Trophoblast cell (in vitro differentiated cells and primary cell): ENCODE measurements around the gene AGPS.

Source experiments
- DNase-seq, 2 donors: peaks; one replicate each; pipeline ENCODE4 v3.0.0-alpha.2; 2016
- H2AFZ ChIP-seq: 2 replicates; pipeline ENCODE4 v1.6.1; 2013; ENCODE audit warnings: low read length, moderate library complexity, mild to moderate bottlenecking; ENCODE audit not compliant: insufficient read depth, poor library complexity
- H2AK5ac ChIP-seq: 2 replicates; pipeline ENCODE4 v1.6.1; 2013; ENCODE audit warnings: mild to moderate bottlenecking, low read length
- H2BK120ac ChIP-seq: 2 replicates; pipeline ENCODE4 v1.6.1; 2013; ENCODE audit warnings: low read length, mild to moderate bottlenecking, moderate library complexity; ENCODE audit not compliant: insufficient read depth, poor library complexity
- H2BK12ac ChIP-seq: 2 replicates; pipeline ENCODE4 v1.6.1; 2013; ENCODE audit warnings: mild to moderate bottlenecking, low read length, moderate library complexity
- H2BK5ac ChIP-seq: 2 replicates; pipeline ENCODE4 v1.6.1; 2013; ENCODE audit warnings: low read length, low read depth, moderate library complexity, mild to moderate bottlenecking; ENCODE audit not compliant: poor library complexity
- H3K14ac ChIP-seq: 2 replicates; pipeline ENCODE4 v1.6.1; 2013; ENCODE audit warnings: mild to moderate bottlenecking, low read length
- H3K18ac ChIP-seq: 2 replicates; pipeline ENCODE4 v1.6.1; 2013; ENCODE audit warnings: mild to moderate bottlenecking, low read length
- H3K23ac ChIP-seq: 2 replicates; pipeline ENCODE4 v1.6.1; 2013; ENCODE audit warnings: low read length
- H3K27ac ChIP-seq: 2 replicates; pipeline ENCODE4 v1.5.1; 2013; ENCODE audit warnings: low read depth, mild to moderate bottlenecking, inconsistent platforms, low read length, moderate library complexity
- H3K27me3 ChIP-seq: 2 replicates; pipeline ENCODE4 v1.6.1; 2013; ENCODE audit warnings: inconsistent platforms, mild to moderate bottlenecking, low read length, moderate library complexity; ENCODE audit not compliant: insufficient read depth
- H3K36me3 ChIP-seq, 2 experiments: 1 replicate in 1 of 2; 2 replicates in 1 of 2; pipeline ENCODE4 v1.6.1; 2013; ENCODE audit warnings: low read length in 2 of 2, mild to moderate bottlenecking in 2 of 2, moderate library complexity in 1 of 2; ENCODE audit not compliant: insufficient read depth in 2 of 2, control insufficient read depth in 1 of 2
- H3K4ac ChIP-seq: 2 replicates; pipeline ENCODE4 v1.6.1; 2013; ENCODE audit warnings: low read depth, mild to moderate bottlenecking, low read length, moderate library complexity
- H3K4me1 ChIP-seq, 2 experiments: 1 replicate in 1 of 2; 2 replicates in 1 of 2; pipeline ENCODE4 v1.6.1; 2013; ENCODE audit warnings: low read length in 2 of 2, mild to moderate bottlenecking in 2 of 2, moderate library complexity in 1 of 2; ENCODE audit not compliant: insufficient read depth in 2 of 2, control insufficient read depth in 1 of 2
- H3K4me2 ChIP-seq: 2 replicates; pipeline ENCODE4 v1.6.1; 2013; ENCODE audit warnings: inconsistent platforms, mild to moderate bottlenecking, low read length, moderate library complexity
- H3K4me3 ChIP-seq: 2 replicates; pipeline ENCODE4 v1.5.1; 2013; ENCODE audit warnings: mild to moderate bottlenecking, low read depth, low read length, inconsistent platforms
- H3K79me1 ChIP-seq: one replicate; pipeline ENCODE4 v1.6.1; 2013; ENCODE audit warnings: low read length
- H3K79me2 ChIP-seq: 2 replicates; pipeline ENCODE4 v1.6.1; 2013; ENCODE audit warnings: low read length, mild to moderate bottlenecking; ENCODE audit not compliant: control insufficient read depth, insufficient read depth, poor library complexity
- H3K9ac ChIP-seq: 2 replicates; pipeline ENCODE4 v1.6.1; 2013; ENCODE audit warnings: mild to moderate bottlenecking, low read length
- H3K9me3 ChIP-seq: 2 replicates; pipeline ENCODE4 v1.6.1; 2013; ENCODE audit warnings: low read depth, mild to moderate bottlenecking, control low read depth, inconsistent platforms, low read length; ENCODE audit not compliant: insufficient read depth
- H4K12ac ChIP-seq: 2 replicates; pipeline ENCODE4 v1.6.1; 2013; ENCODE audit warnings: low read depth, mild to moderate bottlenecking, low read length, moderate library complexity
- H4K8ac ChIP-seq: 2 replicates; pipeline ENCODE4 v1.6.1; 2013; ENCODE audit warnings: low read depth, mild to moderate bottlenecking, low read length, moderate library complexity
- H4K91ac ChIP-seq: one replicate; pipeline ENCODE4 v1.6.1; 2013; ENCODE audit warnings: low read depth, mild to moderate bottlenecking, low read length, moderate library complexity
- WGBS: extraction: QIAGEN DNeasy Blood & Tissue Kit; methylation state at CpG from one replicate; pipeline ENCODE4 v1.1.7; 2013; ENCODE audit warnings: missing lambda C conversion rate; ENCODE audit not compliant: insufficient read length, insufficient coverage; ENCODE audit errors: extremely low coverage; 5-methylcytosine and 5-hydroxymethylcytosine counted together

The AGPS gene

DNA sequence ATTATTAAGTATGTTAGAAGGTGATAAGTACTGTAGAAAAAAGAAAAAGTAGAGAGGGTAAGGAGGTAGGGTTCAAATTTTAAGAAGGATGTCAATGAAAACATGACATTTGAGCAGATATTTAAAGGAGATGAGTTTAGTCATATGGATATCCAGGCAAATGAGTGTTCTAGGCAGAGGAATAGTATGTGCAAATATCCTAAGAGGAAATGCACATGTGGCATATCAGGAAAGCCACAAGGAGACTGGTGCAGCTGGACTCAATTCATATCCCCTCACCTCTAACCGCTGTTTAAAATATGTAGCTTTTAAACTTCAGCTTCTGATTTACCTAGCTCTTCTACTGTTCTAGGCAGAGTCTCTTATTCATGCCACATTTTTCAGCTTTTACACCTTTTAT is 9.5 kb downstream of the AGPS start:
- H2BK120ac ChIP-seq = no peak overlapping the region
- peaks cover 0 to 4% of the 10 kb centered on the region in 2 experiments for H3K36me3 ChIP-seq

DNA sequence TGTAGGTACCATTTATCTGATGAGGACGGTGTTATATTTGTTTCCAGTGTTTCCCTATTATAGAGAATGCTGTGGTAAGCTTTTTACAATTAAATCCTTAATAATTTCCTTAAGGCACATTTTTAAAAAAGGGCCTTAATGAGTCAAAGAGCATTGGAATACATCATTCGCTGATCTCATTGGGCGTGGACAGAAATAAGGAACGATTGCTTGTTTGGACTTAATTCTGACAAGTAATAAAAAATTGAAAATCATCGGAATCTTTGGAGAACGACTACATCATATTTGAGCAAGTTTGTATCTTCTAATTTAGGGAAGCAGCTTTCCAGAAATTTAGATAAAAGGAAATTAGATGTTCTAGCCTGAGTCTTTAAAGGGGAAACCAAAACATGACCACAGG is 11.3 kb downstream of the AGPS start:
- H2AK5ac ChIP-seq = no peak overlapping the region

More for the DNA sequence above, 9.5 kb downstream of the AGPS start:
- Histone ChIP-seq H3K4me3 (no peak overlapping the region), H4K12ac (no peak overlapping the region), H2AFZ (no peak overlapping the region), H3K4me2 (no peak overlapping the region), H3K79me2 (peaks cover 4% of the 10 kb centered on the region), H2BK5ac (no peak overlapping the region), H4K8ac (no peak overlapping the region), H3K18ac (no peak overlapping the region), H2AK5ac (no peak overlapping the region), H4K91ac (no peak overlapping the region), H3K9me3 (no peaks in the 10 kb centered on the region), H3K27ac (no peak overlapping the region), H3K79me1 (peaks cover 2% of the 10 kb centered on the region), H3K4ac (no peak overlapping the region), H2BK12ac (no peak overlapping the region), H3K4me1 (peaks cover under 1 to 1% of the 10 kb centered on the region in 2 experiments), H3K23ac (no peak overlapping the region), H3K27me3 (no peaks in the 10 kb centered on the region), H3K9ac (no peak overlapping the region), H3K14ac (no peak overlapping the region)
- DNase-seq = no peak
- WGBS = no CpG with 5 or more reads among the region's 1 CpG

DNA sequence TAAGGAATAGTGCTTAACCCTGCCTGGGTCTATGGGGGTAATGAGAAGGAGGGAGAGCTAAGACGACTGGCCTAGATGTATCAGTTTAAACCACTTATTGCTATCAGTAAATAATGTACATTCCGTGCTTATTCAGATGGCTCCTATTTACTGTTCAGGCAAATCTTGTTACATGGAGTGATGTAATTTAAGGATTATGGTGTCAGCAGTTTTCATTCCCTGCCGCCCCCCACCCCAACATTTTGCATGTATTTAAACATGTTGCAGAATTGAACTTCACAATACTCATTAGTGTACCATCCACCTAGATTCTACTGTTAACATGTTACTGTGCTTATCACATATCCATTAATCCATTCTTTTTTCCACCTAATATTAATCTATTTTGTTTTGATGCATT is 11.7 kb downstream of the AGPS start:
- H3K27ac ChIP-seq = no peak overlapping the region
- H3K23ac ChIP-seq = no peak overlapping the region
- no peak overlapping the region for H4K12ac ChIP-seq
- no peaks in the 10 kb centered on the region for H3K36me3 ChIP-seq
- peaks cover 3% of the 10 kb centered on the region for H3K79me2 ChIP-seq
- H4K8ac ChIP-seq = no peak overlapping the region
- H3K4me3 ChIP-seq = no peak overlapping the region
- no peak overlapping the region for H3K14ac ChIP-seq
- WGBS = no CpG with 5 or more reads among the region's 3 CpGs
- no peaks in the 10 kb centered on the region for H3K4me1 ChIP-seq
- H2AK5ac ChIP-seq = no peak overlapping the region
- no peak overlapping the region for H3K18ac ChIP-seq
- no peak overlapping the region for H2BK120ac ChIP-seq
- H3K4me2 ChIP-seq = no peak overlapping the region
- no peak for DNase-seq
- H2AFZ ChIP-seq = no peak overlapping the region
- H2BK5ac ChIP-seq = no peak overlapping the region
- no peaks in the 10 kb centered on the region for H3K9me3 ChIP-seq
- no peak overlapping the region for H2BK12ac ChIP-seq
- no peak overlapping the region for H3K4ac ChIP-seq
- H3K79me1 ChIP-seq = no peaks in the 10 kb centered on the region
- H3K27me3 ChIP-seq = no peaks in the 10 kb centered on the region
- H3K9ac ChIP-seq = no peak overlapping the region
- H4K91ac ChIP-seq = no peak overlapping the region

More for the DNA sequence above, 11.3 kb downstream of the AGPS start:
- Histone ChIP-seq H3K36me3 (no peaks in the 10 kb centered on the region), H3K4me1 (no peaks in the 10 kb centered on the region), H3K27ac (no peak overlapping the region), H4K8ac (no peak overlapping the region), H3K14ac (no peak overlapping the region), H2BK12ac (no peak overlapping the region), H3K79me1 (no peaks in the 10 kb centered on the region), H3K9me3 (no peaks in the 10 kb centered on the region), H3K18ac (no peak overlapping the region), H2BK5ac (no peak overlapping the region), H2AFZ (no peak overlapping the region), H4K91ac (no peak overlapping the region), H3K9ac (no peak overlapping the region), H4K12ac (no peak overlapping the region), H3K4me2 (no peak overlapping the region), H3K79me2 (peaks cover 3% of the 10 kb centered on the region), H3K4me3 (no peak overlapping the region), H3K23ac (no peak overlapping the region), H3K27me3 (no peaks in the 10 kb centered on the region), H2BK120ac (no peak overlapping the region), H3K4ac (no peak overlapping the region)
- WGBS = no CpG with 5 or more reads among the region's 6 CpGs
- DNase-seq = no peak

- H3K4me3 ChIP-seq = no peak overlapping the region
- H3K79me1 ChIP-seq = no peaks in the 10 kb centered on the region
- peaks cover 0 to 3% of the 10 kb centered on the region in 2 experiments for H3K36me3 ChIP-seq
- no peak overlapping the region for H3K18ac ChIP-seq
- H3K27ac ChIP-seq = no peak overlapping the region
- H2BK5ac ChIP-seq = no peak overlapping the region
- no peak overlapping the region for H4K12ac ChIP-seq
- no peak overlapping the region for H3K14ac ChIP-seq
- H3K4me2 ChIP-seq = no peak overlapping the region
- no peak overlapping the region for H2AFZ ChIP-seq
- no peak overlapping the region for H4K8ac ChIP-seq
- H3K4me1 ChIP-seq = no peaks in the 10 kb centered on the region
- no peak overlapping the region for H2BK120ac ChIP-seq
- no peak overlapping the region for H2BK12ac ChIP-seq
- no peaks in the 10 kb centered on the region for H3K27me3 ChIP-seq
- H4K91ac ChIP-seq = no peak overlapping the region
- H3K9me3 ChIP-seq = no peaks in the 10 kb centered on the region
- no peak overlapping the region for H2AK5ac ChIP-seq
- H3K79me2 ChIP-seq = peaks cover 6% of the 10 kb centered on the region
- H3K9ac ChIP-seq = no peak overlapping the region
- peak overlapping the region; percentile 33 for H3K4ac ChIP-seq
- no CpG with 5 or more reads among the region's 2 CpGs for WGBS
- DNase-seq = no peak
- no peak overlapping the region for H3K23ac ChIP-seq
These were observed 12.6 kb downstream of the AGPS start for GRCh38 chr2:177405029-177405692.
